CD4-positive, alpha-beta T cell treated with Interleukin-15 for 4 hours (primary cell): ENCODE results near the gene MEGF11.
"Not testable (repeated sequence)": the region's sequence is repeated elsewhere in the genome, so short reads cannot be mapped to it uniquely, and the experiment has no call there.

Experiments used
- DNase-seq: peaks from one replicate; pipeline ENCODE4 v3.0.0-alpha.2; 2020; ENCODE audit warnings: low spot score

The MEGF11 gene

GRCh38 chr15:66025972-66026371 lies 227.6 kb downstream of the MEGF11 start:
- no peak for DNase-seq

GRCh38 chr15:66025015-66025452 lies 228.5 kb downstream of the MEGF11 start:
- no peak for DNase-seq

- no peak for DNase-seq
Observed at GRCh38 chr15:66024116-66024515, 229.4 kb downstream of the MEGF11 start.

- no peak for DNase-seq
Observed at GRCh38 chr15:66023311-66023972, 230.1 kb downstream of the MEGF11 start.

GRCh38 chr15:66022163-66022525 lies 231.4 kb downstream of the MEGF11 start:
- no peak for DNase-seq

GRCh38 chr15:66021496-66022162 lies 231.9 kb downstream of the MEGF11 start:
- DNase-seq: no peak

GRCh38 chr15:66019826-66020398 lies 233.6 kb downstream of the MEGF11 start:
- no peak for DNase-seq

- no peak for DNase-seq
Observed at GRCh38 chr15:66019368-66019767, 234.2 kb downstream of the MEGF11 start.

- DNase-seq: no peak
Observed at GRCh38 chr15:66018488-66018797, 235.1 kb downstream of the MEGF11 start.

GRCh38 chr15:66017792-66018487 lies 235.6 kb downstream of the MEGF11 start:
- DNase-seq: no peak

GRCh38 chr15:66017000-66017399 lies 236.6 kb downstream of the MEGF11 start:
- DNase-seq: no peak

- no peak for DNase-seq
Observed at GRCh38 chr15:66016199-66016598, 237.4 kb downstream of the MEGF11 start.

GRCh38 chr15:66014635-66015182 lies 238.8 kb downstream of the MEGF11 start:
- DNase-seq: no peak

- DNase-seq: no peak
Observed at GRCh38 chr15:66014022-66014421, 239.5 kb downstream of the MEGF11 start.

- DNase-seq: no peak
Observed at GRCh38 chr15:66008940-66009562, 244.5 kb downstream of the MEGF11 start.

GRCh38 chr15:66007663-66008262 lies 245.8 kb downstream of the MEGF11 start:
- no peak for DNase-seq

GRCh38 chr15:66006986-66007385 lies 246.6 kb downstream of the MEGF11 start:
- DNase-seq: no peak

GRCh38 chr15:66004618-66005262 lies 248.8 kb downstream of the MEGF11 start:
- DNase-seq: no peak

GRCh38 chr15:66003129-66003528 lies 250.4 kb downstream of the MEGF11 start:
- DNase-seq: not testable (repeated sequence)

- DNase-seq: no peak
Observed at GRCh38 chr15:66001717-66002426, 251.7 kb downstream of the MEGF11 start.

- DNase-seq: no peak
Observed at GRCh38 chr15:66001042-66001441, 252.5 kb downstream of the MEGF11 start.
